Measurements from ENCODE around the gene DNAJC13. TPM values are rescaled to one million over a fixed set of nuclear protein-coding genes. Genes with fewer than 3 reads are reported as not detected.

The DNAJC13 gene
- total and polyA plus RNA-seq, 5 experiments from 2014 or later, result 7.6 to 45.9 (median 8.9) TPM

Other genes starting within 250 kb of the DNAJC13 start
- not detected for gene ACP3, start 100.1 kb upstream of the DNAJC13 start, total RNA-seq
- gene ACP3, start 100.1 kb upstream of the DNAJC13 start, polyA plus RNA-seq, result not detected
- gene ACKR4, start 179.8 kb downstream of the DNAJC13 start, total RNA-seq, result under 1 TPM in 1 of 2 experiments, not detected in 1; 0.26 TPM
- gene ACKR4, start 179.8 kb downstream of the DNAJC13 start, polyA plus RNA-seq, result under 1 TPM in 1 of 3 donors, not detected in 2; 0.27 TPM
- gene ACAD11, start 242.3 kb downstream of the DNAJC13 start, total RNA-seq, result 10 to 100 TPM; 27.6 to 28.1 TPM
- gene ACAD11, start 242.3 kb downstream of the DNAJC13 start, polyA plus RNA-seq, result 10 to 100 TPM in 1 of 3 donors, 1 to 10 TPM in 2; 4.6 to 10.3 (median 5.1) TPM
- gene UBA5, start 242.8 kb downstream of the DNAJC13 start, total RNA-seq, result 10 to 100 TPM; 37.7 to 44.0 TPM
- 10 to 100 TPM; 29.9 to 42.9 (median 36.7) TPM for gene UBA5, start 242.8 kb downstream of the DNAJC13 start, polyA plus RNA-seq